ENCODE results near the gene LMX1A.

- TF ChIP-seq, protein P1, sequence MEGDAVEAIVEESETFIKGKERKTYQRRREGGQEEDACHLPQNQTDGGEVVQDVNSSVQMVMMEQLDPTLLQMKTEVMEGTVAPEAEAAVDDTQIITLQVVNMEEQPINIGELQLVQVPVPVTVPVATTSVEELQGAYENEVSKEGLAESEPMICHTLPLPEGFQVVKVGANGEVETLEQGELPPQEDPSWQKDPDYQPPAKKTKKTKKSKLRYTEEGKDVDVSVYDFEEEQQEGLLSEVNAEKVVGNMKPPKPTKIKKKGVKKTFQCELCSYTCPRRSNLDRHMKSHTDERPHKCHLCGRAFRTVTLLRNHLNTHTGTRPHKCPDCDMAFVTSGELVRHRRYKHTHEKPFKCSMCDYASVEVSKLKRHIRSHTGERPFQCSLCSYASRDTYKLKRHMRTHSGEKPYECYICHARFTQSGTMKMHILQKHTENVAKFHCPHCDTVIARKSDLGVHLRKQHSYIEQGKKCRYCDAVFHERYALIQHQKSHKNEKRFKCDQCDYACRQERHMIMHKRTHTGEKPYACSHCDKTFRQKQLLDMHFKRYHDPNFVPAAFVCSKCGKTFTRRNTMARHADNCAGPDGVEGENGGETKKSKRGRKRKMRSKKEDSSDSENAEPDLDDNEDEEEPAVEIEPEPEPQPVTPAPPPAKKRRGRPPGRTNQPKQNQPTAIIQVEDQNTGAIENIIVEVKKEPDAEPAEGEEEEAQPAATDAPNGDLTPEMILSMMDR (IDR thresholded peaks at IDR 0.05), result no peak
- TF ChIP-seq EZH2 (IDR thresholded peaks at IDR 0.05), result no peak
These were observed 107.4 kb downstream of the LMX1A start for GRCh38 chr1:165248969-165249571.
